Transverse colon (tissue), 4 donors: ENCODE data around the gene ZDHHC14. TPM values are rescaled to one million over a fixed set of nuclear protein-coding genes. Genes with fewer than 3 reads are reported as not detected.

ENCODE experiments used
- DNase-seq: peaks from one replicate; pipeline ENCODE4 v3.0.0-alpha.2; 2019
- H3K27ac ChIP-seq, 4 donors: fragments of 200-600 bp; sonication (generic); 2 replicates each; pipeline ENCODE4 v1.5.1; 2016 to 2018; ENCODE audit warnings: inconsistent platforms in 4 of 4
- H3K27me3 ChIP-seq: fragments of 200-600 bp; sonication (generic); 2 replicates; pipeline ENCODE4 v1.5.1; 2017; ENCODE audit warnings: inconsistent platforms
- H3K36me3 ChIP-seq, 4 donors: fragments of 200-600 bp; sonication (generic); 2 replicates each; pipeline ENCODE4 v1.5.1; 2017 to 2019; ENCODE audit warnings: inconsistent platforms in 4 of 4
- H3K4me1 ChIP-seq, 4 donors: fragments of 200-600 bp; sonication (generic); 2 replicates each; pipeline ENCODE4 v1.5.1; 2017 to 2020; ENCODE audit warnings: inconsistent platforms in 4 of 4
- H3K4me3 ChIP-seq, 4 donors: fragments of 200-600 bp; sonication (generic); 1 replicate in 1 of 4; 2 replicates in 3 of 4; pipeline versions ENCODE4 v1.5.1 to v1.6.1; 2017 to 2019; ENCODE audit warnings: inconsistent platforms in 4 of 4
- H3K9me3 ChIP-seq, 2 donors: fragments of 200-600 bp; sonication (generic); 2 replicates each; pipeline ENCODE4 v1.5.1; 2017 to 2019; ENCODE audit warnings: inconsistent platforms in 2 of 2
- EP300 ChIP-seq: sonication (generic); formaldehyde crosslinking; IDR thresholded peaks from one replicate; pipeline ENCODE4 v1.6.1; 2017; ENCODE audit warnings: antibody characterized with exemption, low read depth
- POLR2A ChIP-seq: fragments of 450-650 bp; IDR thresholded peaks from one replicate; pipeline ENCODE4 v1.6.1; 2016; ENCODE audit warnings: antibody characterized with exemption, mild to moderate bottlenecking, moderate library complexity
- POLR2AphosphoS5 ChIP-seq, 3 donors: sonication (generic); formaldehyde crosslinking; IDR thresholded peaks; one replicate each; pipeline ENCODE4 v1.6.1; 2016; ENCODE audit warnings: antibody characterized with exemption in 3 of 3
- WGBS, 2 donors: methylation state at CpG; one replicate each; pipeline ENCODE4 v1.1.5; 2018; ENCODE audit warnings: low coverage in 1 of 2; 5-methylcytosine and 5-hydroxymethylcytosine counted together
- in situ Hi-C, 4 donors: fragments of 200-750 bp; cut with MboI; loops; one replicate each; pipeline versions ENCODE4 v1.15.0 to v1.15.1; 2017; ENCODE audit warnings: low sequenced_read_pairs in 3 of 4, low pct_ligation_motif_present in 1 of 4, low pct_unique_long_range_greater_than_20kb in 1 of 4
- intact Hi-C: fragments of 100-400 bp; cut with DNase I; formaldehyde crosslinking; loops from one replicate; pipeline ENCODE4 v1.15.1; 2023; ENCODE audit warnings: low total_unique reads
- total RNA-seq, 4 donors: library from RNA; depleted of rRNA; stranded (reverse); fragments of >200 nt; gene quantifications; one replicate each; pipeline ENCODE4 v1.1.0, GENCODE V29; 2016
- TF ChIP-seq, protein P1 (sequence below), 5 experiments: fragments of 200-600 bp in 3 of 5; fragments of 450-650 bp in 2 of 5; sonication (generic) in 3 of 5; IDR thresholded peaks; 1 replicate in 2 of 5; 2 replicates in 3 of 5; pipeline ENCODE4 v1.5.1; 2016 to 2017; ENCODE audit warnings: antibody characterized with exemption in 5 of 5, inconsistent platforms in 3 of 5, mild to moderate bottlenecking in 2 of 5, moderate library complexity in 1 of 5

Gene ZDHHC14
- total RNA-seq, 4 donors from 2014 or later = 10.2 to 16.5 (median 12.5) TPM

- peak overlapping the region; percentile 28 to 71 (median 41) for H3K27ac ChIP-seq
- intact Hi-C loops (no loop called here), in situ Hi-C loops (loop anchor here in 1 of 4 donors (25.0 kb wide), 1 partner anchor 276 kb away; no protein-coding TSS in a partner anchor)
- TF ChIP-seq POLR2AphosphoS5 (IDR thresholded peaks at IDR 0.05) (peak in 1 of 3 donors; percentile 9), POLR2A (no peak), EP300 (no peak)
- TF ChIP-seq, protein P1, sequence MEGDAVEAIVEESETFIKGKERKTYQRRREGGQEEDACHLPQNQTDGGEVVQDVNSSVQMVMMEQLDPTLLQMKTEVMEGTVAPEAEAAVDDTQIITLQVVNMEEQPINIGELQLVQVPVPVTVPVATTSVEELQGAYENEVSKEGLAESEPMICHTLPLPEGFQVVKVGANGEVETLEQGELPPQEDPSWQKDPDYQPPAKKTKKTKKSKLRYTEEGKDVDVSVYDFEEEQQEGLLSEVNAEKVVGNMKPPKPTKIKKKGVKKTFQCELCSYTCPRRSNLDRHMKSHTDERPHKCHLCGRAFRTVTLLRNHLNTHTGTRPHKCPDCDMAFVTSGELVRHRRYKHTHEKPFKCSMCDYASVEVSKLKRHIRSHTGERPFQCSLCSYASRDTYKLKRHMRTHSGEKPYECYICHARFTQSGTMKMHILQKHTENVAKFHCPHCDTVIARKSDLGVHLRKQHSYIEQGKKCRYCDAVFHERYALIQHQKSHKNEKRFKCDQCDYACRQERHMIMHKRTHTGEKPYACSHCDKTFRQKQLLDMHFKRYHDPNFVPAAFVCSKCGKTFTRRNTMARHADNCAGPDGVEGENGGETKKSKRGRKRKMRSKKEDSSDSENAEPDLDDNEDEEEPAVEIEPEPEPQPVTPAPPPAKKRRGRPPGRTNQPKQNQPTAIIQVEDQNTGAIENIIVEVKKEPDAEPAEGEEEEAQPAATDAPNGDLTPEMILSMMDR (IDR thresholded peaks at IDR 0.05) = no peak
- no peak overlapping the region for H3K4me3 ChIP-seq
- 73% methylated on average over 7 of the region's 7 CpGs; no CpG with 5 or more reads in 1 of the 2 donors for WGBS, 2 donors
- DNase-seq = no peak
- H3K9me3 ChIP-seq = no peaks in the 10 kb centered on the region
- peaks cover 14 to 29% (median 21%) of the 10 kb centered on the region in 4 donors for H3K4me1 ChIP-seq
- no peaks in the 10 kb centered on the region for H3K27me3 ChIP-seq
- H3K36me3 ChIP-seq = no peaks in the 10 kb centered on the region
These were observed 232.1 kb downstream of the ZDHHC14 start for GRCh38 chr6:157613011-157613522.

- Histone ChIP-seq H3K4me1 (peaks cover 14 to 29% (median 21%) of the 10 kb centered on the region in 4 donors), H3K9me3 (no peaks in the 10 kb centered on the region), H3K4me3 (no peak overlapping the region), H3K36me3 (no peaks in the 10 kb centered on the region), H3K27ac (peak overlapping the region; percentile 64 to 75 (median 68)), H3K27me3 (no peaks in the 10 kb centered on the region)
- TF ChIP-seq EP300 = no peak
- no peak for TF ChIP-seq POLR2A
- TF ChIP-seq, protein P1 (IDR thresholded peaks at IDR 0.05) = no peak
- no peak for TF ChIP-seq POLR2AphosphoS5 (IDR thresholded peaks at IDR 0.05)
- 90% methylated on average over 5 of the region's 5 CpGs; no CpG with 5 or more reads in 1 of the 2 donors for WGBS, 2 donors
- intact Hi-C loops (no loop called here), in situ Hi-C loops (loop anchor here in 1 of 4 donors (25.0 kb wide), 1 partner anchor 277 kb away; no protein-coding TSS in a partner anchor)
- peak; percentile 35 for DNase-seq
These were observed 233.1 kb downstream of the ZDHHC14 start for GRCh38 chr6:157614026-157614568.

DNA sequence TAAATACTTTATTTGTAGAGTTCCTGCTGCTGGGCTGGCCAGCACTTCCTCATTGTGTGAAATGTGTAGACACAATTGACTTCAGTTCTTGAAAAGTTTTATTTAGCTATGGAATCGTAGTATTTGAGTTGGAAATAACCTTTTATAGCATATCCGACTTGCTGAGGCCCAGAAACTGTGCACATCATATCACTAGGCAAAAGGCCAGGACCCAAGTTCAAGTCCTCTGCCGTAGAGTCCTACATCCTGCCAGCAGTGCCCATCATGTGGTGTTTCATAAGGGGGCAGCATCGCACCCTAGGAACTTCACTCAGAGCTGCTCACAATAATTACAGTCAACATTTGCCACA lies 234.4 kb downstream of the ZDHHC14 start:
- peak; percentile 33 for DNase-seq
- in situ Hi-C loops (loop anchor here in 1 of 4 donors (25.0 kb wide), 1 partner anchor 278 kb away; no protein-coding TSS in a partner anchor), intact Hi-C loops (no loop called here)
- no peak overlapping the region for H3K4me3 ChIP-seq
- TF ChIP-seq, protein P1 (IDR thresholded peaks at IDR 0.05) = no peak
- TF ChIP-seq EP300 (no peak), POLR2AphosphoS5 (IDR thresholded peaks at IDR 0.05) (no peak), POLR2A (no peak)
- 50 to 60% methylated on average over 1 to 4 of the region's 4 CpGs for WGBS, 2 donors
- no peaks in the 10 kb centered on the region for H3K36me3 ChIP-seq
- no peaks in the 10 kb centered on the region for H3K9me3 ChIP-seq
- peak overlapping the region; percentile 64 to 75 (median 68) for H3K27ac ChIP-seq
- H3K27me3 ChIP-seq = no peaks in the 10 kb centered on the region
- peaks cover 14 to 29% (median 21%) of the 10 kb centered on the region in 4 donors for H3K4me1 ChIP-seq

GRCh38 chr6:157615951-157616350 lies 235.0 kb downstream of the ZDHHC14 start:
- no peak for DNase-seq
- Histone ChIP-seq H3K36me3 (no peaks in the 10 kb centered on the region), H3K4me3 (no peak overlapping the region), H3K4me1 (peaks cover 14 to 29% (median 21%) of the 10 kb centered on the region in 4 donors), H3K9me3 (no peaks in the 10 kb centered on the region), H3K27me3 (no peaks in the 10 kb centered on the region), H3K27ac (peak overlapping the region in 3 of 4 donors; percentile 64 to 75 (median 71))
- WGBS, 2 donors = 87 to 92% methylated on average over 2 to 4 of the region's 4 CpGs
- TF ChIP-seq EP300 = no peak
- no peak for TF ChIP-seq POLR2AphosphoS5 (IDR thresholded peaks at IDR 0.05)
- TF ChIP-seq POLR2A = no peak
- TF ChIP-seq, protein P1 (IDR thresholded peaks at IDR 0.05) = no peak
- intact Hi-C loops (no loop called here), in situ Hi-C loops (loop anchor here in 1 of 4 donors (25.0 kb wide), 1 partner anchor 279 kb away; no protein-coding TSS in a partner anchor)
